GM12873 (cell line): ENCODE measurements around the gene SPOPL.

Source experiments
- CTCF ChIP-seq: IDR thresholded peaks from 2 replicates; pipeline ENCODE4 v1.5.1; 2012; ENCODE audit warnings: low read depth, mild to moderate bottlenecking, moderate library complexity, low read length, control low read depth; ENCODE audit not compliant: insufficient read depth; ENCODE audit errors: missing control alignments

Gene SPOPL

DNA sequence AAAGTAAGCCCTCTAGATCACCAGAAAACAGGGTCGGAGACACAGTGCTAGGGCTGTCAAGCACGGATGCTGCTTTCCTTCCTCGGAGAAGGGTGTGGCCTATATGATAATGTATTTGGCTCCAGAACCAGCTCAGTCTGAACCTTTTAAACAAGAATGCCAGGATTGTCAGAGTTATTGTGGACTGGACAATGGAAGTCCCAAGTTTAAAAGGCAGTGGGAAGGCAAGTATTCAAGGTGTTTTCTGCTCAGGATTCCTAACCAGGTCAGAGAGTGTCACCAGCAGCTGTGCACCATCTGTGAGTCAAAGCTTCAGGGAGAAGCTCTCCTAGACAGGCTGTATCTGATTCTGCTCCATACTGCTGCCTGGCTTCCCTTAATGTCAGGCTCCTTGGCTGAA lies 94.8 kb downstream of the SPOPL start:
- TF ChIP-seq CTCF: no peak

DNA sequence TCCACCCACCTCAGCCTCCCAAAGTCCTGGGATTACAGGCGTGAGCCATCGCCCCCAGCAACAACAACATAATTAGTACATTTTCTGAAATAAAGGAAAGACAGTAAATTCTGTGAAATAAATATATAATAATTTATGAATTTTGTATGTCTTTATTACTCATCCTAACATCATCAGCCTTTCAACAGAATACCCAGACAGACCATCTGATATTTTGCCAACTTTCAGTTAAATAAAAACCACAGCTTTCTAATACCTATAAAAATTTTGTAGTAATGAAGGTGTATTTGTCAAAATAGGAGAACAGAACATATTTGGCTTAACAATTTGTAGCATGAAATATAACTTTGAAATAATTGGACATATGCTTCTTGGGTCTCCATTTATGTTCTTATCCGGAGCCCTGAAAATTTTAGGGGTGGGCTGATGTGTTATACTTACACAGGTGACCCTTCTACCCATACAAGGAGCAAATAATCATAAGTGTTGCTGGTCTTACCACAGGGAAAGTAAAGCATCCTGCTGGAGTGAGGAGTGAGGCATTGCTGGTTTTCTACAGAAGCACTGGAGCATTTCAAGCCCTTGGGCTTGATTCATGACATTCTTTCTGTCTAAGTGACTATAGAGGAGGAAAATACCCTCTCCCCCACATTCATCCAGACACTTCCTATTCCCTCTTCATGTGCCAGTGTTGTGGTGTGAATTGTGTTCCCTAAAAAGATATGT lies 99.3 kb downstream of the SPOPL start:
- no peak for TF ChIP-seq CTCF

- TF ChIP-seq CTCF: no peak
These were observed 100.0 kb downstream of the SPOPL start for GRCh38 chr2:138601458-138602165.

DNA sequence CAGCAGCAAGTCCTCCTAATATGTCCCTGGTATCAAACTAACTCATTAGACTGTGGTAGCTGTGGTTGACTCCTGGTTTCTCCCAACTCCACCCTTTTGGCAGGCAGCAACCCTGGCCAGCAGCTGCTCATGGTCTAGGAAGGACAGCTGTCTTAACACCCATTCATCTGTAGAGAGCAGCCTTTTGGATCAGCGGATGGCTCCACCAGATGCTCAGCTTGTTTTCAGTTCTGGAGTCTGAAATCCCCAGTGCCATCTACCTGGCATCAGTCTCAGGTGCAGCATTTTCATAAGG lies 100.5 kb downstream of the SPOPL start:
- TF ChIP-seq CTCF: no peak

DNA sequence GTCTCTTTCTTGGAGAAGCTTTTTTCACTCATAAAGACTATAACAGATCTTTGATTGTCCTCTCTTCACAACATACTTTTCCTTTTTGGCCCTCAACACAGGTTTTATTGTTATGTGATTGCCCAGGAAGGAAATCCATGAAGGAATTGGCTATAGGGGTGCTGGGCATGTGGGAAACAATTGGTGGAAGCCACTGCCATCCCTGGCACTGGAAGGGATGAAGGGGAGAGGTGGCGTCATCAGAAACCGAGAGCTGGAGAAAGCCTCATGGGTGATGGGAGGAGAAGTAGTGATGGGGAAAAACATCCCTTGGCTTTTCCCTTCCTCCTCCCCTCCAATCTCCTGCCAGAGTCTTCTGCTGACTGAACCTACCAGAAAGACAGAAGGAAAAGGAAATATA lies 106.2 kb downstream of the SPOPL start:
- no peak for TF ChIP-seq CTCF

GRCh38 chr2:138609446-138609845 lies 107.9 kb downstream of the SPOPL start:
- TF ChIP-seq CTCF: no peak

DNA sequence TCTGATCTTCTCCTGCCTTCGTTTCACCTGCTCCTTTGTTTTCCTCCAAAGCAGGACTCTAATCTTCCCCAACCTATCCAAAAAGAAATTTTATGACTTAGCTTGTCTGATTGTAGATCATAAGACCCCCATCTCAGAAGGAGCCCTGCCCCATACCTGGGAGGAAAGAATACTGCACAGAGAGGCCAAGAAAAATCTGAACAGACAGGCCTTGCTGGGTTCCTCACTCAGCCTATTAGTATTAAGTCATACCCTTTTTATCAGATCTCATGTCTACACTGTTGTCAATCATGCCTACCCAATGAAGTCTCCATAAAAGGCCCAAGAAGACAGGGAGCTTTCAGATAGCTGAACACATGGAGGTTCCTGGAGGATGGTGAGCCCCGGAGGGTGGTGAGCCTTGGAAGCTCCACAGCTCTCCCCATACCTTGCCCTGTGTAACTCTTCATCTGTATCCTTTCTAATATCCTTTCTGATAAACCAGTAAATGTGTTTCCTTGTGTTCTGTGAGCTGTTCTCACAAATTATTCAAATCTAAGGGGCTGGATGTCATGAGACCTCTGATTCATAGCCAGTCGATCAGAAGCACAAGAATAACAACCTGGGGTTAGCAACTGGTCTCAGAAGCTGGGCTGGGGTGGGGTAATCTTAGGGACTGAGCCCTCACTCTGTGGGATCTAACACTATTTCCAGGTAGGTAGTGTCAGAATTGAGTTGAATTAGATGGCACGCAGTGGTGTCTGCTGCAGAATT lies 108.8 kb downstream of the SPOPL start:
- no peak for TF ChIP-seq CTCF
